ENCODE measurements around the gene PDE6H.

- TF ChIP-seq CTCF (IDR thresholded peaks at IDR 0.05) (no peak), POLR2A (IDR thresholded peaks at IDR 0.05) (no peak), POLR2AphosphoS5 (IDR thresholded peaks at IDR 0.05) (no peak)
Measured at GRCh38 chr12:15005064-15005463, 32.2 kb downstream of the PDE6H start.

Measured in prostate gland (tissue), 2 donors.